ENCODE results near the gene RLIM.

DNA sequence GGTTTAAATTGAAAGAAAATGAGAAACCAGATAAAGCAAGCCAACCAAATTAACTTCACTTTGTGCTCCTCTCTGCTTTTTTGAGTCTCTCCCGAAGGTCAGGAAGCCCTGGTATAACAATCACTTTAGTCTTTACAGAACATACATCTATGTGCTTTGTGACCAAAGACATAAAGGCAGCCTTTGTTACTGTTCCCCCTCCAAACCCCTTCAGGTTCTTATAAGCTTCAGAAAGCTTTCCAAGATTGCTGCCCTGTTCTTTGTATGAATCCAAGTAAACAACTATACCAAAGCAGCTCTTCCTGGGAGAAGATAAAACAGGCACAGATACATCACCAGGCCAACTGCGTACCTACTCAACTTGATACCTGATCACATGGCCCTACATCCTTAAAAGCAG lies 28.7 kb downstream of the RLIM start:
- TF ChIP-seq, protein P1, sequence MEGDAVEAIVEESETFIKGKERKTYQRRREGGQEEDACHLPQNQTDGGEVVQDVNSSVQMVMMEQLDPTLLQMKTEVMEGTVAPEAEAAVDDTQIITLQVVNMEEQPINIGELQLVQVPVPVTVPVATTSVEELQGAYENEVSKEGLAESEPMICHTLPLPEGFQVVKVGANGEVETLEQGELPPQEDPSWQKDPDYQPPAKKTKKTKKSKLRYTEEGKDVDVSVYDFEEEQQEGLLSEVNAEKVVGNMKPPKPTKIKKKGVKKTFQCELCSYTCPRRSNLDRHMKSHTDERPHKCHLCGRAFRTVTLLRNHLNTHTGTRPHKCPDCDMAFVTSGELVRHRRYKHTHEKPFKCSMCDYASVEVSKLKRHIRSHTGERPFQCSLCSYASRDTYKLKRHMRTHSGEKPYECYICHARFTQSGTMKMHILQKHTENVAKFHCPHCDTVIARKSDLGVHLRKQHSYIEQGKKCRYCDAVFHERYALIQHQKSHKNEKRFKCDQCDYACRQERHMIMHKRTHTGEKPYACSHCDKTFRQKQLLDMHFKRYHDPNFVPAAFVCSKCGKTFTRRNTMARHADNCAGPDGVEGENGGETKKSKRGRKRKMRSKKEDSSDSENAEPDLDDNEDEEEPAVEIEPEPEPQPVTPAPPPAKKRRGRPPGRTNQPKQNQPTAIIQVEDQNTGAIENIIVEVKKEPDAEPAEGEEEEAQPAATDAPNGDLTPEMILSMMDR (IDR thresholded peaks at IDR 0.05) = no peak
- TF ChIP-seq POLR2A (IDR thresholded peaks at IDR 0.05) = no peak
